ENCODE data around the gene PRIM2.
"Not testable (repeated sequence)": the region's sequence is repeated elsewhere in the genome, so short reads cannot be mapped to it uniquely, and the experiment has no call there.

PRIM2 gene

DNA sequence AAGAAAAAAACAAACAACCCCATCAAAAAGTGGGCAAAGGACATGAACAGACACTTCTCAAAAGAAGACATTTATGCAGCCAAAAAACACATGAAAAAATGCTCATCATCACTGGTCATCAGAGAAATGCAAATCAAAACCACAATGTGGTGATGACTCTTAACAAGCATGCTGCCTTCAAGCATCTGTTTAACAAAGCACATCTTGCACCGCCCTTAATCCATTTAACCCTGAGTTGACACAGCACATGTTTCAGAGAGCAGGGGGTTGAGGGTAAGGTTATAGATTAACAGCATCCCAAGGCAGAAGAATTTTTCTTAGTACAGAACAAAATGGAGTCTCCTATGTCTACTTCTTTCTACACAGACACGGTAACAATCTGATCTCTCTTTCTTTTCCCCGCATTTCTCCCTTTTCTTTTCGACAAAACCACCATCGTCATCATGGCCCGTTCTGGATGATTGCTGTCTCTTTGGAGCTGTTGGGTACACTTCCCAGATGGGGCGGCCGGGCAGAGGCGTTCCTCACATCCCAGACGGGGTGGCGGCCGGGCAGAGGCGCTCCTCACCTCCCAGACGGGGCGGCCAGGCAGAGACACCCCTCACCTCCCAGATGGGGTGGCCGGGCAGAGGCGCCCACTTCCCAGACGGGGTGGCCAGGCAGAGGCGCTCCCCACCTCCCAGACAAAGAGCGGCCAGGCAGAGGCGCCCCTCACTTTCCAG lies 7.2 kb upstream of the PRIM2 start:
- not testable (repeated sequence) for DNase-seq

DNA sequence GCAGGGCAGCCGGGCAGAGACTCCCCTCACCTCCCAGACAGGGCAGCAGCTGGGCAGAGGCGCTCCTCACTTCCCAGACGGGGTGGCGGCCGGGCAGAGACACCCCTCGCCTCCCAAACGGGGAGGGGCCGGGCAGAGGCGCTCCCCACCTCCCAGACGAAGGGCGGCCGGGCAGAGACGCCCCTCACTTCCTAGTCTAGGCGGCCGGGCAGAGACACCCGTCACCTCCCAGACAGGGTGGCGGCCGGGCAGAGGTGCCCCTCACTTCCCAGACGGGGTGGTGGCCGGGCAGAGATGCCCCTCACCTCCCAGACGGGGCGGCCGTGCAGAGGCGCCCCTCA lies 6.6 kb upstream of the PRIM2 start:
- no peak for DNase-seq

DNA sequence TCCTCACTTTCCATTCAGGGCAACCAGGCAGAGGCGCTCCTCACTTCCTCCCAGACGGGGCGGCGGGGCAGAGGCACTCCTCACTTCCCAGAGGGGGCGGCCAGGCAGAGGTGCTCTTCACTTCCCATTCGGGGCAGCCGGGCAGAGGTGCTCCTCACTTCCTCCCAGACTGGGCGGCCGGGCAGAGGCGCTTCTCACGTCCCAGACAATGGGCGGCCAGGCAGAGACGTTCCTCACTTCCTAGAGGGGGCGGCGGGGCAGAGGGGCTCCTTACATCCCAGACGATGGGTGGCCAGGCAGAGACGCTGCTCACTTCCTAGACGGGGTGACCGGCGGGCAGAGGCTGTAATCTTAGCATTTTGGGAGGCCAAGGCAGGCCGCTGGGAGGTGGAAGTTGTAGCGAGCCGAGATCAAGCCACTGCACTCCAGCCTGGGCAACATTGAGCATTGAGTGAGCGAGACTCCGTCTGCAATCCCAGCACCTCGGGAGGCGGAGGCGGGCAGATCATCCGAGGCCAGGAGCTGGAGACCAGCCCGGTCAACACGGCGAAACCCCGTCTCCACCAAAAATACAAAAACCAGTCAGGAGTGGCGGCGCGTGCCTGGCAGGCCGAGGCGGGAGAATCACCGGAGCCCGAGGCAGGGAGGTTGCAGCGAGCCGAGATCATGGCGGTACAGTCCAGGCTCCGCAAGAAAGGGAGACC lies 6.0 kb upstream of the PRIM2 start:
- not testable (repeated sequence) for DNase-seq

DNA sequence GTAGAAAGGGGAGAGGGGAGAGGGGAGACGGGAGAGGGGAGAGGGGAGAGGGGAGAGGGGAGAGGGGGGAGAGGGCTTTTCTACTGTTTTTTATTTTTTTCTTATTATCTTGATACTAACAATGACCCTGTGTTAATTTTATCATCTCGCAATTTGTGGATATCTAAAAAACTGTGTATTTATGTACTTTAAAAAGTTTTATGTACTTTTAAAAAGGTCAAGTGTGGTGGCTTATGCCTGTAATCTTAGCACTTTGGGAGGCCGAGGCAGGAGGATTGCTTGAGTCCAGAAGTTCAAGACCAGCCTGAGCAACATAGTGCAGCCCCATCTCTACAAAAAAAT lies 5.5 kb upstream of the PRIM2 start:
- DNase-seq, result no peak

DNA sequence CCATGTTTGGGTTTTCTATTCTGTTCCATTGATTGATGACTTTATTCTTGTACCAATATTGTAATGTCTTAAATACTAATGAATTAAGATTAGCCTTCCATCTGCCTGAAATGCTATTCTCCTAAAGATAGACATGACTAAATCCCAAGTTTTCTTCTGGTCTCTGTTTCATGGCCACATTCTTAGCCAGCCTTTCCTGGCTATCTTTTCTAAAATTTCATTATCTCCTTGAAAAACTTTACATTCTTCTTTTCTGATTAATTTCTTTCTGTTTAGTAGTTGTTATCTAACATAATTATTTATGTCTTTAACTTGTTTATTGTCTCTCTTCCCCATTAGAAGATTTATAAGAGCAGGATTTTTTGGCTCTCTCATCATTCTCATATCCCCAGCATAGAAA lies 4.4 kb upstream of the PRIM2 start:
- DNase-seq, result no peak

DNA sequence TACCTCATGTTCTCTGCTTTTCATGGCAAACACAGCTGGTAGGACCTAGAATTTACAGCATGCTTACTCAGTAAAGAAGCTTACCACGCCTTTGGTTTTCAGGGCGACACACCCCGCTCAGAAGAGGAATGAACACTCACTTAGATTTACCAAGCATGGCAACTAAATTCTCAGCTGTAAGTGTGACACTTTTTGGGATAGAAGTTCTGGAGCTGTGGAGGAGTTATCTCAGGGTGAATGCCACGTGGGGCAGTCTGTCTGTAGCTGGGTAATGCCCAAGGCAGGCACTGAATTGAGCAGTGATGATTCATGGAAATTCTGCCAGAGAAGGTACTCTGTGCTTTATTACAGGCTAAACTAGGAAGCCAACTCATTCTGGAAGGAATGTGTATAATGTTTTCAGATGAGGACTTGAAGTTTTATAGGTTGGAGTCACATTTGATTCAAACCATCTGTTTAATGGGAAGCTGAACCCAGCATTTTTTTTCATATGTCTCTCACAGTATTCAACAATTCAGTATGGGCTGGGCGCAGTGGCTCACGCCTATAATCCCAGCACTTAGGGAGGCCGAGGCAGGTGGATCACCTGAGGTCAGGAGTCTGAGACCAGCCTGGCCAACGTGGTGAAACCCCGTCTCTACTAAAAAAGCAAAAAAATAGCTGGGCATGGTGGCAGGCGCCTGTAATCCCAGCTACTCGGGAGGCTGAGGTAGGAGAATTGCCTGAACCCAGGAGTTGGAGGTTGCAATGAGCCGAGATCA lies 3.5 kb upstream of the PRIM2 start:
- DNase-seq, result no peak

DNA sequence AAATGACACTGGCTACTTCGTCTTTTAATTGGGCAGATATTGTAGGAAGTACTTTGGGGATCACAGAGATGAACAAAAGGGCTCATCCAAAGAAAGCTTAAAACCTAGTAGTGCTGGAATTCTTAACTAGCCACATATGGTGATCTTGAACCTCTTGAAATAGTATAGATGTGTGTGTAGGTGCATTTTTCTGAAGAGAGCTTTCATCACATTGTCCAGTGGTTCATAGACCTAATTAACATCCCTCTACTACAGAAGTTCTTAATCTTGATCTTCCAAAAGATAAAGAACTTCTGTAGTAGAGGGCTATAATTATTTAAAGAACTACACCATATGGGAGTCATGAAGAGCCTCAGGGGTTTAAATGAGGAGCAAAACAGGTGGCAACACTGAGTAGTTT lies 2.3 kb upstream of the PRIM2 start:
- DNase-seq, result no peak

DNA sequence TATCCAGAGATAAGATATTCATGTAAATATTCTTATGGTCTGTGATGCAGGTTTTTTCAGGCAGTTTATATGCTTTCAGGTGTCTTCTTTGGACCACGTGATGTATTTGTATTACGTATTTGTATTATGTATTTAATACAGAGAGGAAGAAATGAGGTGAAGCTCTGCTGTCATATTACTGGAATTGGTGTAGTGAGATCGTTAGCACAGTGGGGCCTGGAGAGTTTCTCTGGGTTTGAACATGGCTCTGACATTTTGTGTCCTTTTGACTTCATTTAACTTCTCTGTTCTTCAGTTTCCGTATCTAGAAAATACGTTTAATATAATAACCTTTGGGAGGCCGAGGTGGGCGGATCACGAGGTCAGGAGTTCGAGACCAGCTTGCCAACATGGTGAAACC lies 1.6 kb upstream of the PRIM2 start:
- DNase-seq, result no peak

DNA sequence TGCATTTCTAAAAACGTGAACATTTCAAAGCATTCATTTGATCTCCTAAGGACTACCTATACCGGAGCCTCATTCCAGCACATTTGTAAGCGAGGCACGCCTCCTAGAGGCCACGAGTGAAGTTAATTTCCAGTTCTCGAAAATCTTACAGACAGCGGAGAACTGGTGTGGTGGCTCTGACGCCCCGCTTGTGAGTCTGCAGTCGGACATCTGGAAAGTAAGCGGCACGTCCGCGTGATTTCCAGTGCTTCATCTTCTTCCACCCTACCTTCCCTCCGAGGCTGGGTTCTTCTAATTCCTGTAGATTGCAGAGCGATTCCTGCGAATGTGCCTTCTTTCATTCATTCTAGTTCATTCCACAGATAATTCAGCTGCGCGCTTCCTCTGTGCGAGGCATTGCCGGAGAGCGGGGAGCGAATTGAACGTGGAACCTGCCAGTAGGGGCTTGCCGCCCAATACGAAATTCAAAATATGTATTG lies 810 bp upstream of the PRIM2 start:
- peak; percentile 79 to 86 for DNase-seq

DNA sequence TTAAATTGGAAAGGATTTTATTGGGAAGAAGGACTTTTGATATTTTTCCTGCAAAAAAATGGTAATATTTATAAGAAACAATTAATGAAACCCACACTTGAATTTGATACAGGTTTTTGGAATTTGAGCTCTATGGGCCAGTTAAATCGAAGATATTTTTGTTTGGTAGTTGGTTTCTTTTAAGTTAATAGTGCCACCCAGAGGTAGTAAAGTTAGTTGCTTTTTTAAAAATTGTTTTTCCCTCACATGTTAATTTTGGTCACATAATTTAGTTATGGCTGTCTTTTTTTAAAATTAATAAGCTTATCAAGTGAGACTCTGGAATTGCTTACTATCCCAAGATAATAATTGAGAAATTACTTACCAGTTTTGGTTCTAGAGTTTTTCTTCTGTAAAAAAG lies 7.1 kb downstream of the PRIM2 start:
- DNase-seq, result peak in 1 of 2 donors; percentile 49

DNA sequence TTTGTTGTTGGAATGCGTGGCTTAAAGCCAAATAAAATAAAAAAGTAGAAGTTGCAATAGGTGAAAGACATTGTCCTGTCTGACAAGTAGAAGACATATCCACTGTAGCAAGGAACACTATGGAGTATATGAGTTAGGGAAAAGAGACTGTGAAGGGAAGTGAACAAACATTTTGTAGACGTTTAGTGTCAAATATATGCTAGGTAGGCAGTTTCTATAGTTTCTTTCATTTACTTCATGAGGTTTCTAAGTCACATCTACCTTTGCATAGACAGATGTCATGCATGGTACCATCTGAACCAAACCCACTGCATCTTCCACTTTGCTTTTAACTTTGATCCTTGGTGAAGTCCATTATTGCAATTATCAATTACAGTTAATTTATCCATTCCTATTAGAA lies 9.9 kb downstream of the PRIM2 start:
- no peak for DNase-seq

DNA sequence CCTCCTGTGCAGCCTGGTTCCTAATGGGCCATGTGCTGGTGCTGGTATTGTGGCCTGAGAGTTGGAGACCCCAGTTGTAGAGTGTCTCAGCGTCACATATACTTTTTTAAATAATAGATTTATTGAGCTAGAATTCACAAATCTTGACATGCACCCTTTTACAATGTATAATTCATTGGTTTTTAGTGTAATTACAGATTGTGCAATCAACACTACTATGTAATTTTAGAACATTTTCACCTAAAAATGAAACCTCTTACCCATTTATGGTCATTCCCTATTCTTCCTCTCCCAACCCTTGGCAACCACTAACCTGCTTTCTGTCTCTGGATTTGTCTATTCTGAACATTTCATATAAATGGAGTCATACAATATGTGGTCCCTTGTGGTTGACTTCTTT lies 10.6 kb downstream of the PRIM2 start:
- DNase-seq, result no peak

DNA sequence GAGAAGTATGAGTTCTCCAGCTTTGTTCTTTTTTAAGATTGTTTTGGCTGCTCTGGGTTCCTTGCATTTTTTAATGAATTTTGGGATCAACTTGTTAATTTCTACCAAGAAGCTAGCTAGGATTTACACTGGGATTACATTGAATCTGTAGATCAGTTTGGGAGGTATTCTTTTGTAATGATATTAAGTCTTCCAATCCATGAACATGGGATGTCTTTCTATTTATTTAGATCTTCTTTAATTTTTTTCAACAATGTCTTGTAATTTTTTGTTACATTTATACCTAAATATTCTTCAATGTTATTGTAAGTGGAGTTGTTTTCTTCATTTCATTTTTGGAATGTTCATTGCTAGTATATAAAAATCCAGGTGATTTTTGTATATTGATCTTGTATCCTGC lies 12.5 kb downstream of the PRIM2 start:
- no peak for DNase-seq

DNA sequence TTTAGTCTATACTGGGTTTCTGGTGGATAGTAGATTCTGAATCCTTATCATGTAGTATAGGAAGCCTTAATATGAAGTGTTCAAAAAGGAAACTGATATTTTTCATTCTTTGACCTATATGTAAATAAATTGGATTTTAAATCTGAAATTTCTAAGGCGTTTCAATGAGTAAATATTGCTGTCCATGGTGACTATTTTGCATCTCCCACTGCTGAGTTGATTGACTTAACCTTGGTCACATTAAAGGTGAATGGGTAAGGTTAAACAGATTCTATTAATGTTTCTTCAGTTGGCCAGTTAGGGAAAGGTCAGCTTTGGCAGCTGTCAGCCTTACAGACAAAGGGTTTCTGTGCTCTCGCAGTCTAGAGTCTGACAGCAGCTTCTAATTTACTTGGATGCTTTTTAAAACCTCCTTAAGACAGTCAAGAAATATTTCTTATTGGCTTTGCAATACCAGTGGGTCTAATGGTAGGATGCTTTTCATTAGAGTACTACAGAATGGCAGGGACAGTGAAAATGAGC lies 24.8 kb downstream of the PRIM2 start:
- DNase-seq, result no peak

DNA sequence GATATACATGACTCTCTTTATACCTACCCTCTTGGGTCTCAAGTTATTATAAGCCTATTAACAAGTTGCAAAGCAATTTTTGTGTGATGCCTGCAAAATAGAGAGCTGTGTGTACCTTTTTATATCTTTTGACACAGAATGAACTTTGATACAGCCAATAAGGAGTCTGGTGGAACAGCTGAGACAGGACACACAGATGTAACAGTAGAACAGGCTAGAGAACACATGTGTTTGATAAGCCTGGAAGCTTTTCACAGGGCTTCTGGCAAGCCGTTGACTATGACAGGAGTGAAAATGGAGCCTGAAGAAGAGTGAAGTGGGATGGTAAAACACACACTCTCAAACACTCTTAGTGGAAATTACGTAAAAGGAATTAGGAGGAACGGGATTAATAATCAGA lies 25.9 kb downstream of the PRIM2 start:
- DNase-seq, result not testable (repeated sequence)

DNA sequence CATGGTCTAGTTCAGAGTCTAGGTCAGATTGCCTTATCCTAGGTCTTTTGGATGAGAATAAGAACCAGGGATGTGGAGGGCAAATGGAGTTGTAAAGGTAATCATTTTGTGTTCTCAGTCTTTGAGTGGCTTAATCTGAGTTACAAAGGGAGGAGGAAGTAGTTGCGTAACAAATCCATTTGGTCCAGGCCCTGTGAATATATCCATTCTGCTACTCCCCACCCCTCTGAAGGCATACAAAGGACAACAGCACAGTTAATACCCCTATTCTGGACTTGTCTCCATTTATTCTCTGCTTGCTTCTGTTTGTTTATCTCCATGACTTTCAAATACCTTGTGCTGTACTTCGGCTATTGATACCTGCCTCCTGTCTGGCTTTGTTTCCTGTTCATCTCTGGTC lies 29.3 kb downstream of the PRIM2 start:
- DNase-seq, result not testable (repeated sequence)

DNA sequence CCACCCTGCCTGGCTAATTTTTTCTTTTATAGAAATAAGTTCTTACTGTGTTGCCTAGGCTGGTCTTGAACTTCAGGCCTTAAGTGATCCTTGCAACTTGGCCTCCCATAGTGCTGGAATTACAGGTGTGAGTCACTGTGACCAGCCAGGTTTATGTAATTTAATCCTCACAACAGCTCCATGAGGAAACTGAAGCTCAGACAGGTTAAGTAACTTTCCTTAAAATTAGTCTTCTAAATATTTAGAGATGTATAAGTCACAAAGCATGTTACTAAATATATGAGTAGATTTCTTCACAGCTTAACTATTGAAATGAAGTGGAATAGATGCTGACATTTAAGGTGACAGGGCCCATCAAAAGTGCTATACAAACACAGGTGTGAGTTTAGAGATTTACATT lies 30.2 kb downstream of the PRIM2 start:
- DNase-seq, result not testable (repeated sequence)

DNA sequence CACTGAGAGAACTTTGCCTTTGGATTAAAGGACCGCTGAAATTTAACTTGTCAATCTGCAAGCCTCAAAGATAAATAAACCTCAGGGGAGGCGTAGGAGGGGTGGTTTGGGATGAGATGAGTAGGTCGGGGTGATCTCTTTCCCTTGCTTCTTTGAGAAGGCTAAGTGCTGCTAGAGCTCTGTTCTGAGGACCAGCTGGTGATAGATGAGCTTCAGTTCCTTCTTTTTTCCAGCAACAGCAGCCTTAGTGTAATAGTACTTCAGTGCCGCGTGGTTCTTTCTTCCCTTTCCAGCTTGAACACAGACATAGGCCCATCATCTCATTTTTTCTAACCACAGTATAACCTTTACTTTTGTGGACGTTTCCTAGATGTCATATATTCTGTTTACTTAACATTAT lies 33.0 kb downstream of the PRIM2 start:
- DNase-seq, result not testable (repeated sequence)

DNA sequence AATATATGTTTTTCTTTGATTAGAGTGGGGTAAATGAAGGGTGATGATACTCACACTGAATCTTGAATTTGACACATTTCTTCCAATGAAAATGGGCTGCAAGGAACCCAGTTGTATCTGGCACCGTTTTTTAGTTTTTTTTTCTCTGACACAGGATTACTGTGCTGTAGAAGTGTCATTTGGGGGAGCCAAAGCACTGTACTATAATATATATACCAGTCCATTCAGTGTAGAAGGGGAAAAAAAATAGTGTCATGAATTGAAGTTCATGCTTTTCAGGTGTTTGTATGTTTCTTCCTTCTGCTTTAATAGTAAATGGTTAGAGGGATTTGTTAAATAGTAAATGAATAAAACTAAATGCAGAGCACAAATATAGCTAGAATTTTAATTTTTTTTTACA lies 35.2 kb downstream of the PRIM2 start:
- not testable (repeated sequence) for DNase-seq

DNA sequence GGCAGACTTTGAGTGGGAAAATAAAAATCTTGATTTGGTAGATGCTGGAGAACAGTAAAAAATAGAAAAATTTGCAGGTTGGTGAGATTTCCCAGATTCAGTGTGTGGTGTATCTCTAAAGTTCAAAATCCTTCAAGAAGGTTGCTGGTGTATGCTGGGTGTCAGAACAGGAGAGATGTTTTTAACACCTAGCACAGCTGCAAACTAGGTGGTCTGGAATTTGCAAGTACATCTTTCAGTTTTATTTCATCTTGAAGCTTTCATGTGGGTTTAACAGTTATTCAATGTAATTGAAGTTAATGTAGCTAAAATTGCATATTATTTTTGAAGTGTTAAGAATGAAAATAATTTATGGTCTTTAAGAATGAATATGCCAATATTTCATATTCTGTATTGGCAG lies 40.9 kb downstream of the PRIM2 start:
- peak in 1 of 2 donors; percentile 12 for DNase-seq

DNA sequence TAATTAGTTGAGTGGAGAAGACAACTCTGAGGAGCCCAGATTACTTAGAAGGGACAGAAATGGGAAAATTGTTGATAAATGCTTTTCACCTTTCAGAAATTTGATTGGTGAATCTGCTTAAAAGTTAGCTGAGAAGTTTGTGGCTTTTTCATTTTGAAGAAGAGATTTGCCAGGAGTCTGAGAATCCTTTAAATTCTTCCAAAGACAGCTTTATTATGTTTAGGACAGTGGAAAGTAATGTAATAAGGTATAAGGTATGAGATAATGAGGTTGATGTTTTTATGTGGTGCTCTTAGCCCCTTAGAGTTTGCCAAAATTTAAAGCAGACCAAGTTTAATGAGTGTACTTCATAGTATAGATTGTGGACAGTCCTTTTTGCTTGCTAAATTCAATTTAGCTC lies 42.3 kb downstream of the PRIM2 start:
- not testable (repeated sequence) for DNase-seq

DNA sequence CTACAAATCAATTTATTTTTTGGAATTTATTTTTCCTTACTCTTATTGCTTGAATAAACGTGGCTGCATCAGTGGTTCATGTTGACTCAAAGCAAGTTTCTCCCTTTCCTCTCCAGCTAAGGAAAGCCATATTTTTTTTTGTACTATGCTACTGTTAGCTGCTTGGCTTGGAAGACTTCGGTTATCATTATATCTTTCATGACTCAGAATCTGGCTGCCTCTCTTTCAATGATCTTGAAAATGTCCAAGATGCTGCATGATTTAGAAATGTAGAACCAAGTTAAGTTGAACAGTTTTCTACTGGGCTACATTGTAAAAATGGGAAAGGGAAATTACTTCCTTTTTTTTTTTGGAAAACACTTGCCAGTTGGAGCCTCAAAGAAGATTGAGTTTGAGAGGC lies 44.9 kb downstream of the PRIM2 start:
- not testable (repeated sequence) for DNase-seq

DNA sequence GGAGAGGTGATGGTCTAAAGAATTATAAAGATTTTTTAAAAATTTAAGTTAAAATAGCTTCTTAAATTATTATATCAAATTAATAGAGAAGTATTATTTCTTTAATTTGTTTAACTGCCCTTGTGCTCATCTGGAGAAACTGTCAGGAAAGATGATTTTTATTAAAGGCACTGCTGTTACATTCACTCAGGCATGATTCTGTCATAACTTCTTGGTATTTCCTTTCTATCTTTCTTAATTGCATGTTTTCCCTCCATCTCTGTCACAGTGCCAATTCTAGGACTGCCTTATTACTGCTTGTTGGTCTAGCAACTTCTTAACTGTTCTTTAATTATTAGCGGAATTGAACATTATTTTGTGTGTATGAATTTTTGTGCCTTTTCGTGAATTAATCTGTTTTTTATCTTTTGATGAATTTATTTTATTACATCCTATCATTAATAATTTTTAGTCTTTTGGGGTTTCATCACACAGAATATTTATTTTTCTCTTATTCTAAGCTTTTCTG lies 47.7 kb downstream of the PRIM2 start:
- not testable (repeated sequence) for DNase-seq

Data from CD4-positive, alpha-beta T cell treated with Interleukin-4 for 1 hour (primary cell).